Camera-type eye (tissue), 1 donor: Measurements from ENCODE around the gene MAN2C1. TPM values are rescaled to one million over a fixed set of nuclear protein-coding genes. Genes with fewer than 3 reads are reported as not detected.

Experiments used
- total RNA-seq: library from RNA; depleted of rRNA; stranded (reverse); fragments of >200 nt; gene quantifications from one replicate; pipeline ENCODE4 v1.2.3, GENCODE V29; 2014

Gene MAN2C1
- 272 TPM for total RNA-seq

GRCh38 chr15:75367913-75368688 is at the start of gene MAN2C1:
MAN2C1 (minus strand) TSS chr15:75368607; CDS start chr15:75368583, 24 bp downstream.

GRCh38 chr15:75346796-75347221 is 21.6 kb downstream of the MAN2C1 start, which contains the start of gene NEIL1:
NEIL1 (plus strand) TSS chr15:75347039; CDS start chr15:75348906, 1,867 bp downstream.

GRCh38 chr15:75335705-75336355 is 32.6 kb downstream of the MAN2C1 start, which contains the start of gene COMMD4:
COMMD4 (plus strand) TSS chr15:75336063; CDS start chr15:75336090, 27 bp downstream.

Other genes with a start within 250 kb of the MAN2C1 start
- gene C15orf39, start 166.7 kb downstream of the MAN2C1 start, total RNA-seq, result 9.6 TPM
- gene GOLGA6C, start 110.3 kb downstream of the MAN2C1 start, total RNA-seq, result not detected
- gene GOLGA6D, start 85.8 kb downstream of the MAN2C1 start, total RNA-seq, result not detected
- 36.5 TPM for gene COMMD4, start 32.5 kb downstream of the MAN2C1 start, total RNA-seq
- gene NEIL1, start 21.6 kb downstream of the MAN2C1 start, total RNA-seq, result 40.2 TPM
- 98.5 TPM for gene SIN3A, start 83.1 kb upstream of the MAN2C1 start, total RNA-seq
- 29.2 TPM for gene PTPN9, start 210.7 kb upstream of the MAN2C1 start, total RNA-seq